Adrenal gland (tissue), 5 donors: ENCODE results near the gene CYP17A1.

ENCODE experiments used
- CTCF ChIP-seq, 6 experiments: fragments of 450-650 bp in 4 of 6; fragments of 200-600 bp in 2 of 6; sonication (generic) in 1 of 6; IDR thresholded peaks; 1 replicate in 5 of 6; 2 replicates in 1 of 6; pipeline versions ENCODE4 v1.5.1 to v1.8.0; 2016 to 2021; ENCODE audit warnings: antibody characterized with exemption in 6 of 6, mild to moderate bottlenecking in 2 of 6, moderate library complexity in 1 of 6
- POLR2A ChIP-seq, 2 donors: fragments of 450-650 bp; IDR thresholded peaks; one replicate each; pipeline ENCODE4 v1.6.1; 2017; ENCODE audit warnings: antibody characterized with exemption in 2 of 2, mild to moderate bottlenecking in 2 of 2, moderate library complexity in 1 of 2
- donor health status: DM: no; HTN: no; CAD: no.

- TF ChIP-seq CTCF (IDR thresholded peaks at IDR 0.05) (no peak), POLR2A (IDR thresholded peaks at IDR 0.05) (no peak)
Measured at GRCh38 chr10:102799691-102800471, 37.3 kb downstream of the CYP17A1 start.
